Astrocyte of the cerebellum (primary cell): ENCODE data around the gene ATPAF1.

Experiments
- DNase-seq: peaks from one replicate; pipeline ENCODE4 v3.0.0-alpha.2; 2011; ENCODE audit warnings: low read depth
- H3K4me3 ChIP-seq: 2 replicates; pipeline ENCODE4 v1.5.1; 2011; ENCODE audit warnings: mild to moderate bottlenecking, low read depth, low read length, moderate library complexity
- in situ Hi-C: cut with HindIII; loops from 2 replicates; pipeline ENCODE4 v1.10.0; 2017; ENCODE audit warnings: low sequenced_read_pairs
- TF ChIP-seq, protein P1 (sequence below): IDR thresholded peaks from 2 replicates; pipeline ENCODE4 v1.5.1; 2012; ENCODE audit warnings: low read length, low read depth, moderate library complexity, mild to moderate bottlenecking; ENCODE audit errors: missing control alignments

ATPAF1 gene

DNA sequence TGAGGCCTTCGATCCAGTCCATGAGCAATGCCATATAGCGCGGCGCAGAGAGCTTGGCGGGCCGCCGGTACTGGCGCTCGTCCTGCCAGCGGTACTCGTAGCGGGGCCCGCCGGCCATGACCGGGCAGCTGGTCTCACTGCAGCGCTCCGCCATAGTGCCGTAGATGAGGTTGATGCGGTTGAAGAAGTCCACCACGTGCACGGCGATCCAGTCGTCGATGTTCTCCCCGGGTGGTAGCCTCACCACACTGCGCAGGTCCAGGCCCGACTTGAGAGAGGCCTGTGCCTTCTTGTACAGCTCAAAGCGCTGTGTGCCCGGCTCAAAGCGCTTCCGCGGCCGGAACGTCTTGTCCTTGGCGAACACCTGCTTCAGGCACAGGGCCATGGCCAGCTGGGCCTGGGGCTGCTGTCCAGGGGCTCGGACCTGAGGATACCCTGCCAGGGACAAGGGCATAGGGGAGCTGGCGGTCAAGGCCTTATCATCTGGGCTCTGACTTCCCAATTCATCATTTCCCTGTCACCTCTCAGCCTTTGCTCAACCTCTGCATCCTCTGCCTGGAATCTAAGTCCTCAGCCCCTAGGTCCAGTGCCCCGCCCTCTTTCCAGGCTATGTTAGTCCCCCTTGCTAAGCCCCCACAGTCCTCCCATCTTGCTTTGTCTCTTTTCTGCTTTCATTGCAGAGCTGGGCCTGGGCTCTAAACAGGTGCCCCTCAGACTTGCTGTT lies 55.1 kb downstream of the ATPAF1 start:
- no peak for DNase-seq
- H3K4me3 ChIP-seq = no peak overlapping the region
- in situ Hi-C loops = no loop called here
- TF ChIP-seq, protein P1, sequence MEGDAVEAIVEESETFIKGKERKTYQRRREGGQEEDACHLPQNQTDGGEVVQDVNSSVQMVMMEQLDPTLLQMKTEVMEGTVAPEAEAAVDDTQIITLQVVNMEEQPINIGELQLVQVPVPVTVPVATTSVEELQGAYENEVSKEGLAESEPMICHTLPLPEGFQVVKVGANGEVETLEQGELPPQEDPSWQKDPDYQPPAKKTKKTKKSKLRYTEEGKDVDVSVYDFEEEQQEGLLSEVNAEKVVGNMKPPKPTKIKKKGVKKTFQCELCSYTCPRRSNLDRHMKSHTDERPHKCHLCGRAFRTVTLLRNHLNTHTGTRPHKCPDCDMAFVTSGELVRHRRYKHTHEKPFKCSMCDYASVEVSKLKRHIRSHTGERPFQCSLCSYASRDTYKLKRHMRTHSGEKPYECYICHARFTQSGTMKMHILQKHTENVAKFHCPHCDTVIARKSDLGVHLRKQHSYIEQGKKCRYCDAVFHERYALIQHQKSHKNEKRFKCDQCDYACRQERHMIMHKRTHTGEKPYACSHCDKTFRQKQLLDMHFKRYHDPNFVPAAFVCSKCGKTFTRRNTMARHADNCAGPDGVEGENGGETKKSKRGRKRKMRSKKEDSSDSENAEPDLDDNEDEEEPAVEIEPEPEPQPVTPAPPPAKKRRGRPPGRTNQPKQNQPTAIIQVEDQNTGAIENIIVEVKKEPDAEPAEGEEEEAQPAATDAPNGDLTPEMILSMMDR = no peak

DNA sequence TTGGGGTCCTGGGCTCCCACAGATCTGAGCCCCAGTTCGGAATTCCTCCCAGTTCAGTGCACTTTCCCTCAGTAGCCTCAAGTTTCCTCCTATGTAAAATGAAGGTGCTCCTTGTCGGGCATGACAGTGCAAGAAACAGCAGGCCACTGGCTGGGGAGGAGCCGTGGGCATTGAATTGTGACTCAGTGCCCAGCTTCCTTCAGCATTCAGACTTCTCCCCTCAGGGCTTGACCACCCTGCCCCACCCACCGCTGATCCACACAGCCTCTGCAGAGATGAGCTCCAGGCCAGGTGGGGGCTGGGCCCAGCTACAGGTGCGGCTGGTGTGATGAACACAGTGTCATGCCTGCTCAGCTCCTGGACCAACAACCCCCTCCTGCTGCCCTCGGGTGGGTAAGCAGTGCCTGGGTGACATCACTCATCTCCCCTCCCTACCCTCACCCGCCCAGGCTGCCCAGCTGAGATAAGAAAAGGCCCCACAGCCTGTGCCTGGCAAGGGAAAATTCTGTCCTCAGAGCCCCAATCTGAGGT lies 56.4 kb downstream of the ATPAF1 start:
- in situ Hi-C loops = no loop called here
- TF ChIP-seq, protein P1 = no peak
- H3K4me3 ChIP-seq = no peak overlapping the region
- no peak for DNase-seq

DNA sequence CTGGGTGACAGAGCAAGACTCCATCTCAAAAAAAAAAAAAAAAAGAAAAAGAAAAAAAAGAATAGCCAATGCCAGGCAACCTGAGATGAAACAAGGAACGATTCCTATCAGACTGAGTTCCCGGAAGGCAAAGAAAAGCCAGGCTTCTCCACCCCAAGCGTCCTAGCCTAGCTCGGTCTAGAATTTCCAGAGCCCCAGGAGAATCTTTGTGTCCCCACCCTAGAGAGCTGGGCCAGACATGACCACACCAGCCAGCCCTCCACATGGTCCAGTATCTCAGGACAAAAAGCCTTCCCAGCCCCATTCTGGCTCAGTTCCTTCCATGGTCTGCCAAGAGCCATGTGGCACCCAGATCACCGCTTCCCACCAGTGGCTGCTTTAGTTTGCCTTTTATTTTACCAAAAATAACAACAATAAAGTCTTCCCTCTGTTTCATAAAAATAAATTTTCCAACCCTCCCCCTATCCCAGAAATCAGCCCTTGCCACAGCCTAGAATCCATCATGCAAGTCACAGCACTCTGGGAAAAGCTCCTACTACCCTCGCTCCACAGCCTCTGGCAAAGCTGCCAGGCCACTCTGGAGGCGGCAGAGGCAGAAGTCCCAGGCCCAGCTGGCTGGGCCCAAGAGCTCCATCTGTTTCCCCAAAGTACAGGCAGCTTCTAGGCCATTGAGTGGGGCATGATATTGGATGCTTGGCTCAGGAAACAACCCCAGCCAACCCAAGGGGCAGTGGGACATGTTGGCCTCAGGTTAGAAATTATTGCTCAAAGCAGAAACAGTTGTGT lies 60.6 kb downstream of the ATPAF1 start:
- H3K4me3 ChIP-seq = no peak overlapping the region
- no peak for DNase-seq
- in situ Hi-C loops = no loop called here
- TF ChIP-seq, protein P1 = no peak

DNA sequence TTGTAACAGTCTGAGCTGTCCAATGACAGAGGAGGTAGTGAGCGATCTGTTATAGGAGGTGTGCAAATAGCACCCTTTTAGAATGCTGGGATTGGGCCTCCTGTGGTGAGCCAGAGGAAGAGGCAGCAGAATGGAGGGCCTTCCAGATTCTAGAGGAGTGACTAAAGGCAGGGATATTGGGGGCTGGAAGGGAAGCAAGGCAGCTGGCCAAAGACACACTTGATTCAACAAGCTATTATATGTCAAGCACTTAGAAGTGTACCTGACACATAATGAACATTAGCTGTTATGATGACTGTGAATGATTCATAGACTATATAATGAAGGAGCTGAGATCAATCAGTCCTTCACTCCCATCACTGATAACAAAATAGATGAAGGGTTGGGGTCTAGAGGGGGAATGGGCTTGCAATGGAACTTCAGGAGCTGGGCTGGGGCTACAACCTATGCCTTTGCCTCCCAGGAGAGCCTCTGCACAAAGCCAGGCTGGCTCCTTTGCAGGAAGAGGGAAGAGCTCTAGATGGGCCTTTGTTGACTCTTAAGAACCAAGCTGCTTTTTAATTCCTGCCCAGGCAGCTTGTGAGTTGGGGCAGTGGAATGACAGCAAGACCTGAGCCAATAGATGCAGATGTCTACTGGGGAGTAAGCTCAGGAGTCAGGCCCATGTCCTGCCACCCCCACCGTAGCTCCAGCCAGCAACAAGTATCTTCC lies 61.8 kb downstream of the ATPAF1 start:
- TF ChIP-seq, protein P1 = no peak
- no peak overlapping the region for H3K4me3 ChIP-seq
- DNase-seq = no peak
- in situ Hi-C loops = no loop called here

DNA sequence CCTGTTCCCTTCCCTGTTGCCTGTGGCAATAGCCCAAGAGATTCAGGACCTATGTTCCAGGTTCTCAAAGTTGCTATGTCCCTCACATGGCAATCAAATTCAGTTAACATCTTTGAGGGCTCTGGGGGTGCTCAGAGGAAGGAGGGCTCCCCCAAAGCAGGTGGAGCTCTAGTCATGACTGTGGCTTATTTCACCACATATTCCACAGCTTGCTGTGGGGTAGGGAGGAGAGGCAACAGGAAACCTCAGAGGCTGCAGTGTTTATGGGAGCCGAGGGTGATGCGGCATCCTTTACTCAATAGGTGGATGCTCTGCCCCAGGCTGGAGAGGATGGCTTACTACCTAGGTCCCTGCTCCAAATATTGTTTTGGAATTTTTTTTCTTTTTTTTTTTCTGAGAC lies 62.9 kb downstream of the ATPAF1 start:
- no peak overlapping the region for H3K4me3 ChIP-seq
- in situ Hi-C loops = no loop called here
- TF ChIP-seq, protein P1 = no peak
- no peak for DNase-seq

DNA sequence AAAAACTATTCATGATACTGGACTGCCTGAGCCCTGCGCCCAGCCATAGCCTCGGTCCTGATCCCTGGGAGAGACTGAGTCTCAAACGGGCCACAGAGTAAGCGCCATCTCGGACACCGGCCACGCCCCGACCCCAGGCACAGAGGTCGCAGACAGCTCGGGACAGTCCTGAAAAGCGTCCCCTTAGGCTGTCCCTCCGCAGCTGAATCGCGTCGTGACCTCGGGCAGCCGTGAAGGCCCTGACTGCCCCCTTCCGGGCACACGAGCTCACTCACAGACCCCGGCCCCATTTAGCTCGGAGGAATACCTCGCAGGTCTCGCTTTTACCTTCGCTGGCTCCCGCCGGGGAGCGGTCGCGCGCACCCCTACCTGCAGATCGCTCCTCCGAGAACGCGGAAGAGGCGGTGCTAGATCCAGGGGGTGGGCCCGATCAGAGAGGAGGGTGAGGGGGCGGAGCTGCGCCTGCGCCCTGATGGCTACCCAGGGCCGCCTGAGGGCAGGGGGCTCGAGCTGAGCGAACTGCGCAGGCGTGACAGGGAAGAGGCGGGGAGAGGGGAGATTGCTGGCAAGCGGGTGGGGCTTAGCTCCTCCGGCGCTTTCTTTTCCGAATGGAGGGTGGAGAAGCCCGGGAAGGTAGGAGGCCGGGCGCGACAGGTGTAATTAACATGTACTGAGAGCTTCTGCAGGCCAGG lies 64.2 kb downstream of the ATPAF1 start, which contains the start of gene MKNK1:
Gene MKNK1 (minus strand): TSS at position 411 of the 692 bp plus-strand sequence. CDS start 20,941 bp downstream, outside the sequence.
- DNase-seq = peak; percentile 85
- TF ChIP-seq, protein P1 = peak; percentile 24
- H3K4me3 ChIP-seq = peak within 1 kb of the TSS; percentile 83
- in situ Hi-C loops = no loop called here
